Measurements from ENCODE around the gene NEFH. TPM values are rescaled to one million over a fixed set of nuclear protein-coding genes. Genes with fewer than 3 reads are reported as not detected.

NEFH gene
- total RNA-seq, 1 experiment from 2014 or later: not detected

GRCh38 chr22:29470159-29470855 lies 9.7 kb upstream of the NEFH start:
- intact Hi-C loops (cut with micrococcal nuclease): no loop called here
- no TSS peak for BruUV-seq (replicated peaks)
- Mint-ChIP-seq H3K36me3 (ENCODE audit: insufficient read depth, unreplicated experiment) (no peaks in the 10 kb centered on the region), H3K9me3 (ENCODE audit: unreplicated experiment) (no peaks in the 10 kb centered on the region), H3K4me3 (ENCODE audit: unreplicated experiment) (peak overlapping the region; percentile 61), H3K4me1 (ENCODE audit: insufficient read depth, unreplicated experiment) (peaks cover 6% of the 10 kb centered on the region), H3K27me3 (ENCODE audit: insufficient read depth, unreplicated experiment) (peaks cover 20% of the 10 kb centered on the region), H3K27ac (ENCODE audit: low read depth, unreplicated experiment) (no peak overlapping the region)
- ChIA-PET CTCF (interaction anchor here (0.6 to 4.1 kb wide), 25 partner anchors 11 to 636 kb away, joined by 3 to 14 read pairs (median 4); no protein-coding TSS in a partner anchor), POLR2A (interaction anchor here (0.5 kb wide), 1 partner anchor 22 kb away, joined by 3 read pairs; no protein-coding TSS in a partner anchor)
- DNase-seq (ENCODE audit: unreplicated experiment): peak; percentile 76
- TF ChIP-seq CTCF (IDR thresholded peaks at IDR 0.05; ENCODE audit: unreplicated experiment): peak; percentile 97

DNA sequence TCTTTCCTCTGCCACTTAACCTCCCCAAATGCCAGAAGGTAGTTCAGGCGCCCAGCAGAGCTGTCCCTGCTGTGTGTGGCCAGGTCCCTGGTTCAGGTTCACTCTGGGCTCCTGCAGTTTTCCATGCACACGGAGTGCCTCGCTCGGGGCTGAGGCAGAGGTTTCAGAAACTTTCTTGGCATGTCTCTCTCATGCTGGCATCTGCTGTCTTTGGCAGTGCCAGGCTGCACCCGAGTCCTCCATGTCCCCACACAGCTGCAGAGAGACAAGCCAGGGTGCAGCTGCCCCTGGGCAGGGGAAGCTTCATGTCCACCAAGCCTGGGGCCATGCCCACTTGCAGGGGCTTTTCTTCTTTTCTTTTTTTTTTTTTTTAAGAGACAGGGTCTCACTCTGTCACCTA lies 7.0 kb upstream of the NEFH start:
- Mint-ChIP-seq H3K36me3 (ENCODE audit: insufficient read depth, unreplicated experiment) (no peaks in the 10 kb centered on the region), H3K9me3 (ENCODE audit: unreplicated experiment) (no peaks in the 10 kb centered on the region), H3K27me3 (ENCODE audit: insufficient read depth, unreplicated experiment) (peaks cover 45% of the 10 kb centered on the region), H3K4me1 (ENCODE audit: insufficient read depth, unreplicated experiment) (peaks cover 11% of the 10 kb centered on the region), H3K27ac (ENCODE audit: low read depth, unreplicated experiment) (no peak overlapping the region), H3K4me3 (ENCODE audit: unreplicated experiment) (no peak overlapping the region)
- ChIA-PET CTCF (interaction anchor here (0.6 to 4.1 kb wide), 3 partner anchors 22 to 49 kb away, joined by 3 to 14 read pairs (median 3); no protein-coding TSS in a partner anchor), POLR2A (no interaction called here)
- intact Hi-C loops (cut with micrococcal nuclease): no loop called here
- no peak for TF ChIP-seq CTCF (IDR thresholded peaks at IDR 0.05; ENCODE audit: unreplicated experiment)
- no TSS peak for BruUV-seq (replicated peaks)
- DNase-seq (ENCODE audit: unreplicated experiment): no peak

GRCh38 chr22:29475550-29475949 lies 4.5 kb upstream of the NEFH start:
- POLR2A ChIA-PET: interaction anchor here (0.7 kb wide), 1 partner anchor 10 kb away, joined by 3 read pairs; no protein-coding TSS in a partner anchor
- no TSS peak for BruUV-seq (replicated peaks)
- Mint-ChIP-seq H3K36me3 (ENCODE audit: insufficient read depth, unreplicated experiment) (no peaks in the 10 kb centered on the region), H3K4me3 (ENCODE audit: unreplicated experiment) (no peak overlapping the region), H3K4me1 (ENCODE audit: insufficient read depth, unreplicated experiment) (peaks cover 6% of the 10 kb centered on the region), H3K27ac (ENCODE audit: low read depth, unreplicated experiment) (no peak overlapping the region), H3K9me3 (ENCODE audit: unreplicated experiment) (no peaks in the 10 kb centered on the region), H3K27me3 (ENCODE audit: insufficient read depth, unreplicated experiment) (peaks cover 68% of the 10 kb centered on the region)
- CTCF ChIA-PET: interaction anchor here (0.7 kb wide), 1 partner anchor 36 kb away, joined by 3 read pairs; no protein-coding TSS in a partner anchor
- TF ChIP-seq CTCF (IDR thresholded peaks at IDR 0.05; ENCODE audit: unreplicated experiment): no peak
- intact Hi-C loops (cut with micrococcal nuclease): no loop called here
- DNase-seq (ENCODE audit: unreplicated experiment): no peak

DNA sequence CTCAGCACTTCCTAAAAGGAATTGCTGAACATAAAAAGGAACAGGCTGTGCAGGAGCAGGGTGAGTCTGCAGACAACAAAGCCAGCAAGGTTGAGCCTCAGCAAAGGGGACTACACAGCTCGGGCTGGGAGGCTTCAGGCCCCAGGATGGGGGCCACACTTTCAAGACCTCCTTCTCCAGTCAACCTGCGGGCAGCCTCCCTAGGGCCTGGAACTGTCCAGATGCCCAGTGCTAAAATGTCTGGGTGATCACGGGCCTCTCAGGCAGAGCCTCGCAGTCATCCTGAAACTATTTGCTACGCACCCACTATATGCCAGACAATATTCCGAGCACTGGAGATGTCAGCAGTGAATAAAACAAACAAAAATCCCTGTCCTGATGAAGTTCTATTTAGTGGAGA lies 3.9 kb upstream of the NEFH start:
- no peak overlapping the region for H3K4me3 Mint-ChIP-seq (ENCODE audit: unreplicated experiment)
- ChIA-PET CTCF (no interaction called here), POLR2A (no interaction called here)
- H3K36me3 Mint-ChIP-seq (ENCODE audit: insufficient read depth, unreplicated experiment): no peaks in the 10 kb centered on the region
- H3K4me1 Mint-ChIP-seq (ENCODE audit: insufficient read depth, unreplicated experiment): peaks cover 6% of the 10 kb centered on the region
- DNase-seq (ENCODE audit: unreplicated experiment): peak; percentile 10
- no peaks in the 10 kb centered on the region for H3K9me3 Mint-ChIP-seq (ENCODE audit: unreplicated experiment)
- H3K27me3 Mint-ChIP-seq (ENCODE audit: insufficient read depth, unreplicated experiment): peaks cover 68% of the 10 kb centered on the region
- BruUV-seq (replicated peaks): no TSS peak
- intact Hi-C loops (cut with micrococcal nuclease): no loop called here
- H3K27ac Mint-ChIP-seq (ENCODE audit: low read depth, unreplicated experiment): no peak overlapping the region
- no peak for TF ChIP-seq CTCF (IDR thresholded peaks at IDR 0.05; ENCODE audit: unreplicated experiment)

Data from MCF 10A (cell line).